Stimulated activated effector memory CD8-positive, alpha-beta T cell treated with anti-CD3 and anti-CD28 coated beads, Interleukin-12 subunit alpha, Interleukin-12 subunit beta, amount 100 ng/mL, for 72 hours (primary cell): ENCODE measurements around the gene CRTAC1.

Experiments used
- ATAC-seq: fragments of 150-1000 bp; cut with Tn5 transposase; 2 replicates; pipeline ENCODE4 v1.10.0; 2021
- DNase-seq, 2 donors: peaks; one replicate each; pipeline ENCODE4 v3.0.0; 2021 to 2022; ENCODE audit warnings: low spot score in 2 of 2
- H3K27ac Mint-ChIP-seq: one replicate; pipeline ENCODE4 v1.8.0; 2022; ENCODE audit warnings: mild to moderate bottlenecking, mixed read lengths
- H3K36me3 Mint-ChIP-seq: one replicate; pipeline ENCODE4 v1.8.0; 2022; ENCODE audit warnings: mild to moderate bottlenecking, mixed read lengths
- H3K4me1 Mint-ChIP-seq: one replicate; pipeline ENCODE4 v1.8.0; 2022; ENCODE audit warnings: mixed read lengths
- H3K4me3 Mint-ChIP-seq: one replicate; pipeline ENCODE4 v1.8.0; 2022; ENCODE audit warnings: mild to moderate bottlenecking, mixed read lengths
- H3K9me3 Mint-ChIP-seq: one replicate; pipeline ENCODE4 v1.8.0; 2022; ENCODE audit warnings: mixed read lengths

CRTAC1 gene

DNA sequence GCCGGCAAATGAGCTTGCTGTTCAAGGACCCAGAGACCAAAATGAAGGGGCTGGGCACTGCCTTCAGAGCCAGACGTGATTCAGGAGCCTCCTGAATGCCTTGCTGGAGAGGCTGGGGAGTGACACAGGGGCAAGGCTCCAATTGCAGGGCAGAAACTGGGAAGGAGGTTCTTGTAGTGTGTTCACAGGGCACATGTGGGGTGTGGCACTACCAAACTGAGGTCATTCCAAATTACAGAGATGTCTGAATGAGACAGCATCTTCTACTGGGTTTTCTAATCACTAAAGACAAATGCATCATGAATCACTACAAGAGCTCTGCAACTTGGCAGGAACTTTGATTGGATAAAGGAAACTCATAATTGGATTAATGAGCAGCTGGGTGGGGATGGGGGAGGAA, 17.8 kb downstream of the CRTAC1 start:
- ATAC-seq (no peak), DNase-seq (no peak)
- Mint-ChIP-seq H3K9me3 (no peaks in the 10 kb centered on the region), H3K27ac (no peak overlapping the region), H3K4me3 (no peak overlapping the region), H3K4me1 (no peaks in the 10 kb centered on the region), H3K36me3 (no peaks in the 10 kb centered on the region)

DNA sequence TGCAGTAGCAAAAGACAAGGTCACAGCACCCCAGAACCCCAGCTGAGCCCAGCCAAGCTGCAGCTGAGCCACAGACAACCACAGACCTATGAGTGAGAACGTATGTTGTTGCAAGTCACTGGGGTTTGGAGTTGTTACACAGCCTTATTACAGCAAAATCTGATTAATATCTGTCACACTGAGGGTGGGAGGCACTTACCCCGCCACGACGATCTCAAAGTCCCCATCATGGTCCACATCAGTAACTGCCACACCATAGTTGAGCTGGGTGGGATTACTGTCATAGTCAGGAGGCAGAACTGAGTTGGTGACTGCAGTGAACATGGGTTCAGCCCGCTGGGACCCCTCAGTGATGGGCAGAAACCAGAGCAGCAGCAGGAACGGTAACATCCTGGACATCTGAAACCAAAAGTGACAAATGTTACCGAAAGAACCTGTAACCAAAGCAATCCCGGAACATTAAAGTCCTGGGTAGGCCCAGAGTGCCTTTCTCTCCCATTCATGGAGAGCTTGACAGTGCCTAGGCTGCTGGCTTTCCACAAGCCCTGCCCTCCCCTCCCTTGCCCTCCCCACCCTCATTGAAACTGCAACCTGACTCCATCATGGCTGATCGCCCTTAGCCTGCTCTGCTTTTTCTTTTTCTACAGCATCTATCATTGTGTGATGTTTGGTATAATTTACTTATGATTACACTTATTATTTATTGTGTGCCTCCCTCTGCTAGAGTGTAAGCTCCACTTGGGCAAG, 19.3 kb downstream of the CRTAC1 start:
- H3K4me1 Mint-ChIP-seq, result peaks cover 6% of the 10 kb centered on the region
- H3K36me3 Mint-ChIP-seq, result no peaks in the 10 kb centered on the region
- H3K9me3 Mint-ChIP-seq, result no peaks in the 10 kb centered on the region

DNA sequence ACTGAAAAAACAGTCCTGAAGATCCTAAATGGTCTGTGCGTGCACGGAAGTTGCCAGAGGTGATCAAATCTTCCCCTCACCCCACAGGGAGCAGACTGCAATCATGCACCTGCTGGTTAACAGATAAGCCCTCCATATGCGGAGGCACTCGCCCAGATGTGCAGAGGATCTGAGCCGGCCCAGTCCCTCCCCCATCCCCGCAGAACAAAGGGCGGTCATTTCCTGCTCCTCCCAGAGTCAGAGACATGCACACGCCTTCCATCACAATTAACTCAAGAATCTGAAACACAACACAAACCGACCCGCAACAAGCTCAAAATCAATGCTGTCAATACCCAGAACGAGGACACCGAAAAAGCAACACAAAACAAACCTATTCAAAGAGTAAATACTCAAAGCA, 24.2 kb downstream of the CRTAC1 start:
- DNase-seq, result no peak
- Mint-ChIP-seq H3K27ac (no peak overlapping the region), H3K4me3 (no peak overlapping the region), H3K9me3 (no peaks in the 10 kb centered on the region), H3K36me3 (no peaks in the 10 kb centered on the region), H3K4me1 (peaks cover 6% of the 10 kb centered on the region)
- no peak for ATAC-seq

More for the DNA sequence above, 19.3 kb downstream of the CRTAC1 start:
- ATAC-seq, result no peak
- DNase-seq, result no peak
- Mint-ChIP-seq H3K27ac (no peak overlapping the region), H3K4me3 (no peak overlapping the region)

DNA sequence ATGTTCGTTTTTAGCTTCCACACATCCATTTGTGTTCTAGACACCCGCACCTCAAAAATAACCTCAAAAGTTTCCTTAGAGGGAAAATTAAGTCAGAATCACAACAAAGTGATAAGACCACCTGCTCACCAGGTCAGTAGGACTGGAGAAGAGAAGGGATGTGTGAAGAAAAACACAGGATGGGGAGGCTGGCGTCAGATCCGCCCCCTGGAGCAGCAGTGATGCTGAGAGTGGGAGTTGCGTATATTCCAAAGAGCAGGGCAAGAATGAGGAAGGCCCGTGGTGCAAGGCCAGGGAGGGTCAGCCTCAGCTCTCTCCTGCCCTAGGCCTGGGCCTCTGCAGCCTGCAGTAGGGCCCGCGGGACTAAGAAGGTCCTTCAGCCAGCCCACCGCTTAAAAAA, 28.7 kb downstream of the CRTAC1 start:
- Mint-ChIP-seq H3K27ac (no peak overlapping the region), H3K4me3 (no peak overlapping the region)

DNA sequence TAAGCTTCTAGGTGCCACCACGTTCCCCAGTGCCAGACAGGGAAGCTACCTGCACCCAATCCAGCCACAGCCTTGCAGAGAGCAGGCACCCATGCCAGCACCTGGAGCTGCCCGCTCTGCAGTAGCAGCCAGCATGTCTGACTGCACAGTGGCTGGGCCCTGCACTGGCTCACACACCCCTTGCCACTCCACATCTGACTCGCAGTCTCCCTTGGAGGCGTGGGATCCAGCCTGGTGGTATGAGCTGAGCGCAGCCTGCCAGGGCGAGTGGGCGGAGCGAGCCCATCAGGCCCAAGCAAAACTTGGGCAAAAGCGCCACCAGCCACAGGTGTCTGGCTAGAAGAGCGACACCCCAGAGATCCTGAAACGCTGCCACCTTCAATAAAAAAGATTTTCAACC, 30.1 kb downstream of the CRTAC1 start:
- Mint-ChIP-seq H3K4me1 (no peaks in the 10 kb centered on the region), H3K4me3 (no peak overlapping the region), H3K9me3 (peaks cover 4% of the 10 kb centered on the region), H3K27ac (no peak overlapping the region), H3K36me3 (no peaks in the 10 kb centered on the region)
- DNase-seq, result no peak
- peak; percentile 55 for ATAC-seq

More for the DNA sequence above, 28.7 kb downstream of the CRTAC1 start:
- DNase-seq (no peak), ATAC-seq (no peak)
- Mint-ChIP-seq H3K36me3 (no peaks in the 10 kb centered on the region), H3K4me1 (peaks cover 6% of the 10 kb centered on the region), H3K9me3 (peaks cover 4% of the 10 kb centered on the region)

DNA sequence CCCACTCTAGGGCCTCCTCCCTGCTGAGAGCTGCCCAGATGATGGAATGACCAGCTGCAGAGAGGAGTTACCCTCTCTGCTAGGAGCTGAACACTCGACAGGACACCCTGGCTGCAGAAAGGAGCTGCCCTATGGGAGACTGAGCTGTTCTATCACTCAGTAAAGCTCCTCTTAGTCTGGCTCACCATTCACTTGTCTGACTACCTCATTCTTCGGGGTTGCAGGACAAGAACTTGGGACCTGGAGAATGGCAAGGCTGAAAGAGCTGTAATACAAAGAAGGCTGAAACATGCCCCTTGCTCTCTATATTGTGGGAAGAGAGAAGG, 30.5 kb downstream of the CRTAC1 start:
- Mint-ChIP-seq H3K4me1 (no peaks in the 10 kb centered on the region), H3K9me3 (peaks cover 4% of the 10 kb centered on the region), H3K4me3 (no peak overlapping the region), H3K36me3 (no peaks in the 10 kb centered on the region), H3K27ac (no peak overlapping the region)
- ATAC-seq (peak; percentile 21), DNase-seq (no peak)

DNA sequence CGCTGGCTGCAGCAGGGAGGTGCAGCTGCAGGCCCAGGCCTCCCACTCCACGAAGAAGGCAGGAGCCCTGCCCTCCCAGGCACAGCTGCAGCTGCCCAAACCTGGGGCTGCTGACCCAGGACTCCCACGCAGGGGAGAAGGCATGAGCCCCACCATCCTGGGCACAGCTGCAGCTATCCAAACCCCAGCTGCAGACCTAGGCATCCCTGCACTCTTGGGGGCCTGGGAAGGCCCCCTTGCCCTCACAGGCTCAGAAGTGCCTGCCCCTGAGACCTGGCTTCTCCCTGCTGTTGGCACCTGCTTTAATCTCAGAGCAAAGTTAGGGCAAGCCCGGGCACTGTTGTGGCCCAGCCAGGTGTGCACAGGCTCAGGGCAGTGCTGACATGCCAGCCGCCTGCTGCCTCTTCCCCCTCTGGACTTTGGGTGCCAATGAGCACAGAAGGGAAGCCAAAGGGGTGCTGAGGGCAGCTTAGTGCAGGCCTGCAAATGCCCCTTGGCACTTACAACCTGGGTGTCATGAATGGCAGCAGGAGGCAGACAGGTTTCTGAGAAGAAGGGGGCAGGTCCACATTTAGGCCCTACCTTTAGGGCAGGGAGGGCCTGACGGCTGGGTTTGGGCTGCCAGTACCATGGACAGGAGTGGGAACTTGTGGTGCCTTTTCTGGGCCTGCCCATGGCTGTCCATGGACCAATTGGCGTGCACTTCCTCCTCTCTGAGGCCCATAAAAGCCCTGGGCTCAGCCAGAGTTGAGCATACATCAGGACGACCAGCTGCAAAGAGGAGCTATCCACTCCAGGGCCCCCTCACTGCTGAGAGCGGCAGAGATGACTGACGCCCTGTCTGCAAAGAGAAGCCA, 31.1 kb downstream of the CRTAC1 start:
- Mint-ChIP-seq H3K36me3 (no peaks in the 10 kb centered on the region), H3K4me3 (no peak overlapping the region), H3K9me3 (peaks cover 4% of the 10 kb centered on the region), H3K27ac (no peak overlapping the region), H3K4me1 (no peaks in the 10 kb centered on the region)
- DNase-seq, result no peak
- peak; percentile 13 for ATAC-seq

DNA sequence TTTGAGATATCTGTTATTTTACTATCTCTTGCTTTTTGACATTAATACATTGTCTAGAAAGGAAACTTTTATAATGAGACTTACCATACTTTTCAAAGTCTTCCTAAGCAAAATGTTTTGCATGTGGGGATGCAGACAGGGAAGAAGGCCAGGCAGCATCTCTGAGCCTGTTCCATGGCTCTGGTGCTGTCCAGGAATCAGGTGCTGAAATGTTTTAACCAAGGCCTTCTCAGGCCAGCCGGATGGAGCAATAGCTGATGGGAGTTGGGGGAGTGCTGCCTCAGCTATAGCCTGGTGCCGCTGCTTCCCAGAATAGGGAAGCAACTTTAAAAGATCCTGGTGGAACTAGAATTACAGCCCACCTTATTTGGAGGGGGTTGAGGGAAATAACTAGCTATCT, 38.5 kb downstream of the CRTAC1 start:
- H3K4me3 Mint-ChIP-seq, result no peak overlapping the region
- no peaks in the 10 kb centered on the region for H3K36me3 Mint-ChIP-seq
- H3K27ac Mint-ChIP-seq, result no peak overlapping the region
- H3K4me1 Mint-ChIP-seq, result no peaks in the 10 kb centered on the region
- DNase-seq (no peak), ATAC-seq (no peak)
- H3K9me3 Mint-ChIP-seq, result no peaks in the 10 kb centered on the region

DNA sequence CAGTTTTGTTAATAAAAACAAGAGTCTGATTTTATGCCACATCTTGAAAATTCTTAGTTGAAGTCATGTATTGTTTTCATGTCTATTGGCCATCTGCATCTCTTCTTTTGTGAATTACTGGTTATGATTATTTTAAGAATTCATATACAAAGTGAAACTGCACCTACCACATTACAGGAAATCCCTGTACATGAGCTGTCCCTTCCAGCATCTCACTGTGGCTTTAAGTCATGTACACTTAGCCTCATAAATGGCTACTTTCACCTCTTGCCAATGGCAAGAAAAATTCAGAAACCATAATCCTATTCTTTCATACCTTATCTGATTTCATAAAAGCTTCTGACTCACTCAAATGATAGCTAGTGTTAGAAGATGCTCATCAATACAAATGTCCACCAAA, 48.6 kb downstream of the CRTAC1 start:
- DNase-seq, result no peak
- ATAC-seq, result peak; percentile 86
- no peaks in the 10 kb centered on the region for H3K36me3 Mint-ChIP-seq
- no peak overlapping the region for H3K4me3 Mint-ChIP-seq
- H3K27ac Mint-ChIP-seq, result no peak overlapping the region
- no peaks in the 10 kb centered on the region for H3K9me3 Mint-ChIP-seq
- H3K4me1 Mint-ChIP-seq, result peaks cover 10% of the 10 kb centered on the region

DNA sequence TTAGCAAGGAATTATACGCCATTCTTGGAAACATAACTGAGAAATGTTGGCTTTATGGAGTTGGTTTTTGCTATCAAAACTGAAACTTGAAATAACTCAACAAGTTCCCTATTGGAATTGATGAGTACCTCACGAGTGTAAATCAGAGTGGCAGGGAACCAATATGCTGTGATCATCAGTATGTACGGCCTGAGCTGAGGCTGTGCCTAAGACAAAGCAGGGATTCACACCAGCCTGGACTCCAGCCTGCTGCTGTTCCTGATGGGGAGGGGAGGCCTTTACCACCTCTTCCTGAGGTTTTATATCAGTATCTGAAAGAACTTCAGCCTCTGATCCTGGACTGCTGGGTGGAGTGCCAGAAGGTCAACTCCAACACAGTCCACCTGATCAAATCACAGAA, 52.7 kb downstream of the CRTAC1 start:
- no peak overlapping the region for H3K4me3 Mint-ChIP-seq
- no peak overlapping the region for H3K27ac Mint-ChIP-seq
- no peaks in the 10 kb centered on the region for H3K36me3 Mint-ChIP-seq
- H3K4me1 Mint-ChIP-seq, result peaks cover 10% of the 10 kb centered on the region
- ATAC-seq (no peak), DNase-seq (no peak)
- H3K9me3 Mint-ChIP-seq, result no peaks in the 10 kb centered on the region

DNA sequence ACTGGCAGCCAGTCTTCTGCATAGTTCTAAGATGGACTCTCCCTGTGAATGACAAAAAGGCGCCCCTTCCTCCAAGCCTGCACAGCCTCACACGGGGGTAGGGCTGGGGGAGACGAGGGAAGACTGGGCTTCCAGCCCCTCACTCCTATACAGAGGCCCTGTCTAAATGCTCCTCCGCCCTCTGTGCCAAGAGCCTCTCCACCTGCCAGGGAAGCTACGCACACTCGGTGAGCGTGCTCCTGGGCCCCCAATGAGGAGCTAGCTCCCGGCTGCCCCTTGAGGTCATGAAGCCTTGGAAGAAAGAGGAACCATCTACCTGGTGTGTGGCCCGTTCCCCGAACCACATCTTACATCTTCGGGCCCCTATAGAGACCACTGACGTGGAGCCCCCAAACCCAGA, 54.8 kb downstream of the CRTAC1 start:
- ATAC-seq (no peak), DNase-seq (no peak)
- Mint-ChIP-seq H3K36me3 (no peaks in the 10 kb centered on the region), H3K27ac (no peak overlapping the region), H3K9me3 (no peaks in the 10 kb centered on the region), H3K4me1 (no peaks in the 10 kb centered on the region), H3K4me3 (no peak overlapping the region)

DNA sequence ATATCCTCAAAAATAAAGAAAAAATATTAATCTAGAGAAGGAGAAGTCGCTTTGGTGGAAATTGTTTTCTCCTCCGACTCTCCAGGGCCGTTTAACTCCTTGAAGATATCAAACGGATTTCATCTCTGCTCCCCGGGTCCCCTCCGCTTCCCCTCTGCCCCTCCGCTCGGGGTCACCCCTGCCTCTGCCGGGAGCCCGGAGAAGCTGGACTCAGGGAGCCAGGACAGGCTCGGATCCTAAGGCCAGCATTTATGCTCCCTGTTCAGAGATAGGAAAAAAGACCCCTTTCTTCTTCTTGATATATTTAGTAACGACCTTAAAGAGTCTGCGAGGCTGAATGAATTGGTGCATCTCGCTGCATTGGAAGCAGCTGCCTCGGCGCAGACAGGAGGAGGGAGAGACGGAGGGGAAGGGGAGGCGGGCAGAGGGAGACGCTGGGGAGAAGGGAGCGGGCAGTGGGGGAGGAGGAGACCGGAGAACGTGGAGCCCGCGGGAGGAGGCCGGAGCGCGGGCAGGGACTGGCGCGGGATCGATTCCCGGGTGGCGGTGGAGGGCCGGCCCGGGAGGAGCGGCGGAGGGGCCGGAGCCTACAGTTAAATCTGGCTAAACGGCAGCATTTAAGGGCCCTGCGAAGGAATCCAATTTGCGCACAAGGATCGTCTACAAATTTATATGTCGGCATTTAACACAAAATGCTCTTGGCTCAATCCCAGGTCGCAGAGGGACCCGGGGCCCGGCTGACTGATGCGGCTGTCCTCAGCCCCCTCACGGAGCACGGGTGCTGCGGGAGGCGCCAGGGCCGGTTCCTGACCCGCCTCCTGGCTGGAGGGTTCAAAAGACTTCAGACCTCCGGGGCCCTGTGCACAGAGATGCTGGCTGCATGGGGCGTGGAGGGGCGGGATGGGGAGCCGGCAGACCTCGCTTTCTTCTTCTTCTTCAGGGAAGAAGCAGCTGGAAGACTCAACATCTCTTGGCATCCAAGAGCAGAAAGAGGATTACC, 55.6 kb downstream of the CRTAC1 start:
- DNase-seq (no peak), ATAC-seq (no peak)
- Mint-ChIP-seq H3K9me3 (no peaks in the 10 kb centered on the region), H3K36me3 (no peaks in the 10 kb centered on the region), H3K4me3 (no peak overlapping the region), H3K4me1 (no peaks in the 10 kb centered on the region), H3K27ac (no peak overlapping the region)

DNA sequence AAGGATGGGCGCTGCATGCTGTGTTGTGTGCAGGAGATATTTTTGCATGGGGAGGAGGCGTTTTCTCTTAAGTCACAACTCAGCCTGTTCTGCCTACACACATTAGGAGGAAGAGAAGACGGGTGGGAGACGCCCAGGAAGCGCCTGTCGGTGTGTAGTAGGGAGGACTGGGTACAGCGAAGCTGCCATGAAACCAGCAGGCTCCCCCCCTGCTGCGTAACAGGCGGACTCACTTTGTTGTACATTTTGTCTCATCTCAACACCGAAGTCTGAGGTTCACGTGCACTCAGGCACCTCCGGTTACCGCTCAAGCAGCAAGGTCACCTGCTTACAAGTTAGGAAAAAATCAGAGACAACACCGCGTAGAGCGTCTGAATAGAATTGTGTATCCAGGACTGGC, 56.3 kb downstream of the CRTAC1 start:
- H3K36me3 Mint-ChIP-seq, result no peaks in the 10 kb centered on the region
- H3K9me3 Mint-ChIP-seq, result no peaks in the 10 kb centered on the region
- DNase-seq (no peak), ATAC-seq (no peak)
- H3K4me1 Mint-ChIP-seq, result no peaks in the 10 kb centered on the region
- no peak overlapping the region for H3K27ac Mint-ChIP-seq
- H3K4me3 Mint-ChIP-seq, result no peak overlapping the region

DNA sequence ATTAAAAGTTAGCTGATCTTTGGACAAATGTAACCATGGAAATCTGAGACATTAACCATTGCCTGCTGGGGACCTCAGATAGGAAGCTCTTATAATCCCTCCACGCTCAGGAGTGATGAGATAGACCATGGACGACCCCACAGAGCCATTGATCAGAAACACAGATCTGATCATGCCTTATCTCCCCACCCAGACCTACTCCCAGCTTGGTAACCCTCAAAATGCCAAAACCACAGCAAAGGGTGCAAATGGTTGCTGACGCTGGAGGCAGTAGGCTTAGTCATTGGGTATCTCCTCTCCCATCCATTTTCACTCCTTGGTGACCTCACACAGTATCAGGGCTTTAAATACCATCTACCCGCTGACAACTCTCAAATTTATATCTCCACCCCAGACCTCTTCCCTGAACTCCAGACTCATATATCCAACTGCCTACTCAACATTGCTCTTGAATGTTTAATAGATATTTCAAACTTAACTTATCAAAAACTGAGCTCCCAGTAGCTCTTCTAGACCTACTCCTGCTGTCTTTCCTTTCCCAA, 60.8 kb downstream of the CRTAC1 start:
- ATAC-seq, result no peak
- H3K36me3 Mint-ChIP-seq, result no peaks in the 10 kb centered on the region
- no peaks in the 10 kb centered on the region for H3K4me1 Mint-ChIP-seq
- no peaks in the 10 kb centered on the region for H3K9me3 Mint-ChIP-seq
- DNase-seq, result no peak
- H3K4me3 Mint-ChIP-seq, result no peak overlapping the region
- no peak overlapping the region for H3K27ac Mint-ChIP-seq

DNA sequence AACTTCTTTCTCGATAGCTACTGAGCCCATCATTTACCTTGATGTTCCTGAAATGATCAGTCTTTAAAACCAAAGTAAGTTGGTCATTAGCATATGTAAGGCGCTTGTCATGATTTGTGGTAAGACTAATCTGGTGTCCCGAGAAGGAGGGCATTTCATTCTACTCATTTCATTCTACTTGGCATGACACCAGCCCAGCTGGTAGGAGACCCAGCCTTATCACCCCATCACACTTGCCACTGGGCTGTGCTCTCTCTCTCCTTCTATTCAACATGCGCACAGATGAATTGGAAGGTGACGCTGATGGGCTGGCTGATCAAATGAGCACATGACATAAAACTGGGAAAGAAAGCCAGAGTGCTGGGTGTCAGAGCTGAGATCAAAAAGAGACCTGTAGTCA, 65.7 kb downstream of the CRTAC1 start:
- H3K4me3 Mint-ChIP-seq, result no peak overlapping the region
- no peaks in the 10 kb centered on the region for H3K36me3 Mint-ChIP-seq
- no peak overlapping the region for H3K27ac Mint-ChIP-seq
- H3K4me1 Mint-ChIP-seq, result no peaks in the 10 kb centered on the region
- DNase-seq (no peak), ATAC-seq (no peak)
- H3K9me3 Mint-ChIP-seq, result no peaks in the 10 kb centered on the region
